GM12878 (cell line): ENCODE measurements around the gene B9D2.

Experiments
- NR2F1 ChIP-seq: fragments of 450-650 bp; conservative IDR thresholded peaks from 2 replicates; pipeline ENCODE4 v1.6.1; 2017; ENCODE audit warnings: mild to moderate bottlenecking
- SMC3 ChIP-seq: IDR thresholded peaks from 2 replicates; pipeline ENCODE4 v1.6.1; 2011; ENCODE audit warnings: low read length, improper control_type of control experiment, borderline replicate concordance
- SP1 ChIP-seq: IDR thresholded peaks from one replicate; pipeline ENCODE4 v1.6.1; 2011; ENCODE audit warnings: low read depth, low read length
- TF ChIP-seq, protein P1 (sequence below), 3 experiments: IDR thresholded peaks in 2 of 3; conservative IDR thresholded peaks in 1 of 3; 2 replicates each; pipeline ENCODE4 v1.5.1; 2011; ENCODE audit warnings: low read depth in 3 of 3, low read length in 3 of 3, mild to moderate bottlenecking in 3 of 3, control low read depth in 2 of 3, moderate library complexity in 2 of 3, inconsistent platforms in 1 of 3, mixed read lengths in 1 of 3; ENCODE audit not compliant: control insufficient read depth in 2 of 3, insufficient read depth in 1 of 3; ENCODE audit errors: extremely low read depth in 1 of 3
- TF ChIP-seq, protein P2 (sequence below): IDR thresholded peaks from 2 replicates; pipeline ENCODE4 v1.6.1; 2011; ENCODE audit warnings: low read depth, low read length, improper control_type of control experiment, borderline replicate concordance
- TF ChIP-seq, protein P3 (sequence below): IDR thresholded peaks from 2 replicates; pipeline ENCODE4 v1.6.1; 2012; ENCODE audit warnings: low read depth, low read length, improper control_type of control experiment
- TF ChIP-seq, protein P4 (sequence below): IDR thresholded peaks from 2 replicates; pipeline ENCODE4 v1.6.1; 2012; ENCODE audit warnings: low read depth, low read length, improper control_type of control experiment

DNA sequence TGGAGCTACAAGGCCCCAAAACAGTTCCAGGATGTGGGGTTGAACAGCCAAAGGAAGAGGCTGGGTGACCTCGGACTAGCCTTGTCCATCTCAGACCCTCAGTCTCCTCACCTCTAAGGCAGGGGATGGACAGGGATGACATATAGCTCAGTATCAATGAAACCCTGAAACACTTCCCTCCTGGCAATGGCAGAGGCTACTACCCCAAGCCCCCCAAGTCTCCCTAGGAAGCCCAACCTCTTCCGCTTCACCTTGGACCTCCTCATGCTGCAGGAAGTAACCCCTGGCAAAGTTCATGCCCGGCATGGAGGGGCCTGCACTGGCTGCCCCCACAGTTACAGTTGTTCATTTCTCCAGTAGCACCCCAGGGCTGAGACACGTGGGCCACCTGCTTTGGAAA lies 43.4 kb downstream of the B9D2 start:
- TF ChIP-seq, protein P1, sequence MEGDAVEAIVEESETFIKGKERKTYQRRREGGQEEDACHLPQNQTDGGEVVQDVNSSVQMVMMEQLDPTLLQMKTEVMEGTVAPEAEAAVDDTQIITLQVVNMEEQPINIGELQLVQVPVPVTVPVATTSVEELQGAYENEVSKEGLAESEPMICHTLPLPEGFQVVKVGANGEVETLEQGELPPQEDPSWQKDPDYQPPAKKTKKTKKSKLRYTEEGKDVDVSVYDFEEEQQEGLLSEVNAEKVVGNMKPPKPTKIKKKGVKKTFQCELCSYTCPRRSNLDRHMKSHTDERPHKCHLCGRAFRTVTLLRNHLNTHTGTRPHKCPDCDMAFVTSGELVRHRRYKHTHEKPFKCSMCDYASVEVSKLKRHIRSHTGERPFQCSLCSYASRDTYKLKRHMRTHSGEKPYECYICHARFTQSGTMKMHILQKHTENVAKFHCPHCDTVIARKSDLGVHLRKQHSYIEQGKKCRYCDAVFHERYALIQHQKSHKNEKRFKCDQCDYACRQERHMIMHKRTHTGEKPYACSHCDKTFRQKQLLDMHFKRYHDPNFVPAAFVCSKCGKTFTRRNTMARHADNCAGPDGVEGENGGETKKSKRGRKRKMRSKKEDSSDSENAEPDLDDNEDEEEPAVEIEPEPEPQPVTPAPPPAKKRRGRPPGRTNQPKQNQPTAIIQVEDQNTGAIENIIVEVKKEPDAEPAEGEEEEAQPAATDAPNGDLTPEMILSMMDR (IDR thresholded peaks at IDR 0.05 in 2 of 3, conservative IDR thresholded peaks at IDR 0.05 in 1 of 3; ENCODE audit: control insufficient read depth in 2 of 3, extremely low read depth in 1 of 3, insufficient read depth in 1 of 3, low read depth in 3 of 3, low read length in 3 of 3), result no peak
- TF ChIP-seq, protein P2, sequence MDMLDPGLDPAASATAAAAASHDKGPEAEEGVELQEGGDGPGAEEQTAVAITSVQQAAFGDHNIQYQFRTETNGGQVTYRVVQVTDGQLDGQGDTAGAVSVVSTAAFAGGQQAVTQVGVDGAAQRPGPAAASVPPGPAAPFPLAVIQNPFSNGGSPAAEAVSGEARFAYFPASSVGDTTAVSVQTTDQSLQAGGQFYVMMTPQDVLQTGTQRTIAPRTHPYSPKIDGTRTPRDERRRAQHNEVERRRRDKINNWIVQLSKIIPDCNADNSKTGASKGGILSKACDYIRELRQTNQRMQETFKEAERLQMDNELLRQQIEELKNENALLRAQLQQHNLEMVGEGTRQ, result no peak
- TF ChIP-seq SMC3, result no peak
- TF ChIP-seq SP1, result no peak
- TF ChIP-seq, protein P3, sequence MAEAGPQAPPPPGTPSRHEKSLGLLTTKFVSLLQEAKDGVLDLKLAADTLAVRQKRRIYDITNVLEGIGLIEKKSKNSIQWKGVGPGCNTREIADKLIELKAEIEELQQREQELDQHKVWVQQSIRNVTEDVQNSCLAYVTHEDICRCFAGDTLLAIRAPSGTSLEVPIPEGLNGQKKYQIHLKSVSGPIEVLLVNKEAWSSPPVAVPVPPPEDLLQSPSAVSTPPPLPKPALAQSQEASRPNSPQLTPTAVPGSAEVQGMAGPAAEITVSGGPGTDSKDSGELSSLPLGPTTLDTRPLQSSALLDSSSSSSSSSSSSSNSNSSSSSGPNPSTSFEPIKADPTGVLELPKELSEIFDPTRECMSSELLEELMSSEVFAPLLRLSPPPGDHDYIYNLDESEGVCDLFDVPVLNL, result no peak
- TF ChIP-seq, protein P4, sequence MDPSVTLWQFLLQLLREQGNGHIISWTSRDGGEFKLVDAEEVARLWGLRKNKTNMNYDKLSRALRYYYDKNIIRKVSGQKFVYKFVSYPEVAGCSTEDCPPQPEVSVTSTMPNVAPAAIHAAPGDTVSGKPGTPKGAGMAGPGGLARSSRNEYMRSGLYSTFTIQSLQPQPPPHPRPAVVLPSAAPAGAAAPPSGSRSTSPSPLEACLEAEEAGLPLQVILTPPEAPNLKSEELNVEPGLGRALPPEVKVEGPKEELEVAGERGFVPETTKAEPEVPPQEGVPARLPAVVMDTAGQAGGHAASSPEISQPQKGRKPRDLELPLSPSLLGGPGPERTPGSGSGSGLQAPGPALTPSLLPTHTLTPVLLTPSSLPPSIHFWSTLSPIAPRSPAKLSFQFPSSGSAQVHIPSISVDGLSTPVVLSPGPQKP, result no peak
- no peak for TF ChIP-seq NR2F1
